Measurements from ENCODE around the gene DENR. TPM values are rescaled to one million over a fixed set of nuclear protein-coding genes. Genes with fewer than 3 reads are reported as not detected.

Gene DENR
- total RNA-seq = 26.6 and 28.0 TPM in 2 replicates

GRCh38 chr12:122752464-122753318 is at the start of gene DENR:
Gene DENR (plus strand): TSS chr12:122752824. CDS start chr12:122753702, 878 bp downstream.

GRCh38 chr12:122702890-122703611 is 49.6 kb upstream of the DENR start, which contains the start of gene HCAR2:
Gene HCAR2 (minus strand): TSS chr12:122703357. CDS start chr12:122703283, 74 bp downstream.

GRCh38 chr12:122716658-122717057 is 36.0 kb upstream of the DENR start, which contains the start of gene HCAR3:
Gene HCAR3 (minus strand): TSS chr12:122716811. CDS start chr12:122716737, 74 bp downstream.

GRCh38 chr12:122730215-122731014 is 22.2 kb upstream of the DENR start, which contains the start of gene HCAR1:
Gene HCAR1 (minus strand): TSS chr12:122730844. CDS start chr12:122730339, 505 bp downstream.

Other genes with a start within 250 kb of the DENR start
- 31.3 and 31.4 TPM in 2 replicates for gene RSRC2, start 225.9 kb upstream of the DENR start, total RNA-seq
- 5.2 and 6.8 TPM in 2 replicates for gene KNTC1, start 225.6 kb upstream of the DENR start, total RNA-seq
- not detected in 2 replicates for gene HCAR2, start 49.5 kb upstream of the DENR start, total RNA-seq
- gene HCAR3, start 36.0 kb upstream of the DENR start, total RNA-seq = not detected in 2 replicates
- 0.16 and 0.54 TPM in 2 replicates for gene HCAR1, start 22.0 kb upstream of the DENR start, total RNA-seq
- not detected in 2 replicates for gene CCDC62, start 21.7 kb downstream of the DENR start, total RNA-seq
- gene HIP1R, start 82.6 kb downstream of the DENR start, total RNA-seq = 11.0 and 20.7 TPM in 2 replicates
- 16.8 and 22.6 TPM in 2 replicates for gene VPS37B, start 143.3 kb downstream of the DENR start, total RNA-seq
- gene ABCB9, start 213.6 kb downstream of the DENR start, total RNA-seq = 9.0 and 12.0 TPM in 2 replicates
- gene OGFOD2, start 222.4 kb downstream of the DENR start, total RNA-seq = 12.6 and 17.7 TPM in 2 replicates
- 194 and 231 TPM in 2 replicates for gene ARL6IP4, start 227.9 kb downstream of the DENR start, total RNA-seq

All from cardiac atrium fibroblast (primary cell).